OCI-M1 (cell line): ENCODE results near the gene ASF1B.

ENCODE experiments used
- DNase-seq: peaks from one replicate; lab custom pipeline; 2025; lab: John Stamatoyannopoulos, UW

The ASF1B gene

DNA sequence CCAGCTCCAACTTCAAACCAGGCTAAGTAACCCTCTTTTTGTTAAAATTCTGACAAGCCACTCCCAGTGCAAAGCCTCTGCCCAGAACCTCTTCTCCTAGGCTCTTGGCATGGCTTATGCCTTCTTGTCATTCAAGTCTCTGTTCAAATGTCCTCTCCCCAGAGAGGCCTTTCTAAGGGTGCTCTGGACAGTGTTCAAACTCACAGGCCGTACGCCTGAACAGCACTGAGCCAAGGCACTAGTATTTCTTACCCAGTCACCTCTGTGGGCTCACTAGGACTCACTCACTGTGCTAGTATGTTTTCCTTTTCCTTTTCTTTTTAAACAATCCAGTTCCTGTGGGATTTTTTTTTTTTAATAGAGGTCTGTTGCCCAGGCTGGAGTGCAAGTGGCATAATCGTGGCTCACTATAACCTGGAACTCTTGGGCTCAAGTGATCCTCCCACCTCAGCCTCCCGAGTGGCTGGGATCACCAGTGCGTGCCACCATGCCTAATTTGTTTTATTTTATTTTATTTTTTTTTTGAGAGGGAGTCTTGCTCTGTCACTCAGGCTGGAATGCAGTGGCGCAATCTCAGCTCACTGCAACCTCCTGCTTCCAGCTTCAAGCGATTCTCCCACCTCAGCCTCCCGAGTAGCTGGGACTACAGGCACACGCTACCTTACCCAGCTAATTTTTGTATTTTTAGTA lies 2.3 kb upstream of the ASF1B start:
- DNase-seq, result no peak

DNA sequence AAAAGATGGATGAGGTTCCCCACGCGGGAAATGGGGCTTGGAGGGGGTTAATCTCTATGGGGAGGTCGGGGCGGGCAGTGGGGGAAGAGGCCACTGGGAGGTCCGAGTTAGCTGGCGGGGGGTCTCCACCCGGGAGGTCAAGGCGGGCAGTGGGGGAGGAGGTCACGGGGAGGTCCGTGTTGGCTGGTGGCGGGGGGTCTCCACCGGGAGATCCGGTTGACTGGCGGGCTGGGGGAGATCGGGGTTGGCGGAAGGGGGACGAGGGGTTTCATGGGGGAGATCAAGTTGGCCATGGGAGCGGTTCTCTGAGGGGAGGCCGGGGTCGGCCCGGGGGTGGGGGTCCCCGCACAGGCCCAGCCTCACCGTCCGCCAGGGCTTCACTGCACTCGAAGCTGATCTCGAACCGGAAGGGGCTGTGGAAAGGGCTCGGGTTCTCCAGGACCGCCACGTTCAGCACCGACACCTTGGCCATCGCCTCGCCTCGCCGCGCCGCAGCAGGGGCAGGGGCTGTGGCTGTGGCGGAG lies 342 bp downstream of the ASF1B start:
- no peak for DNase-seq

DNA sequence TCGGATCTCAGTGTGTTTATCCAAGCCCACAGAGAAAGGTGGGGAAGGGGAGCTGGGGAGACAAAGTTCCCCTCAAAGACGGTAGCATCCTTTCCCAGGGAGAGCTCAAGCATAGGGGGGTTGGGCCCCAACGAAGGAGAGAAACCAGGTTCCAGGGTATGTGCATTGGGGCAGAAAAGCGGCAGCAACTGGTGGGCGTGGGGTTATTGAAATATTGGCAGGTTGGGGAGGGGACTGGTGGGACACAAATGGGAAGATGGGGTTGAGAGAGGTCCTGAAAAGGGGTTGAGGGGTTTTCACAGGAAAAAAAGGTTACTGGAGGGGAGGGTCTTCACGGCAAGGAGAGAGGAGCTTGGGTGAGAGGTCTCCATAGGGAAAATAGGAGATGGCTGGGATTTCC lies 1.0 kb downstream of the ASF1B start:
- DNase-seq, result no peak

DNA sequence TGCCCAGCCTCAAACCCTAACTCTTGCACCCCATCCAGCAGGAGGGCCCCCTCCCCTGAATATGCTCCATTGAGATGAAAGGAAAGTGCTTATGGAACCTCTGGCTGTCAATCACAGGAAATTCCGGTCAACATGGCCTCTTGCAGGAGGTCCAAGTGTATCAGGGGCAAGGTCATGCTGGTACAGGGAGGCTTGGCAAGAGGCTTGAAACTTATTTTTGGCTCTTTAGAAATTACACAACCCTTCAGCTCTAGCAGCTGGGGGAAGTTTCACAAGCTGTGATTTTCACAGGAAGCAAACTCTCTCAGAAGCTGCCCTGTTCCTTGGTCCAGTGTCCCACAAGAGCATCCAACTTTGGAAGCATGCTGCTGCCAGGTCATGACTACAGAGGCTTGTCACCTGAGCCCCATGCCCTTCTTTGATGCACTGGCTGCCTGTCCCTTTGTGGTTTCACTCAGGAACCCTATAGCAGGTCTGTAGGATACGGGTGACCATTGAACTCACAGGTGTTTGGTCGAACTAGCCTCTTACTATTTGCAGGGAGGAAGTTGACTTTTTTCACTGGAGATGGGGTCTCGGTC lies 8.4 kb downstream of the ASF1B start:
- no peak for DNase-seq

DNA sequence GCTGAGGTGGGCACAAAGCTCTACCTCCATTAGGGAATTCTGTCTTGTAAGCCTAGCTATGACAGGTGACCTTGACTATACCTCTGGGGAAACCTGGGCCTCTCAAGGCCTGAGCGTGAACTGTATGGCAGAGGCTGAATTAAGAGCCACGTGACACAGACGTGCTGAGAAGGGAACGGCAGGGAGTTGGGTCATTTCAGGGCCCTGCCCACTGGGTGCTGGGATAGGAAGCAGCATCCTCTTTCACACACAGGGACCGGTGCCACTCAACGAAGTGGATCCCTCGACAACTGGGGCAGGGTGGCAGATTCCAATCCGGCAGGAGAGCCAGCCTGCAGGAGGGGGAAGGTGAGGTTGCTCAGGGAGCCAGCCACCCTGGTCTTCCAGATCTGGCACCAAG lies 9.2 kb downstream of the ASF1B start:
- no peak for DNase-seq

DNA sequence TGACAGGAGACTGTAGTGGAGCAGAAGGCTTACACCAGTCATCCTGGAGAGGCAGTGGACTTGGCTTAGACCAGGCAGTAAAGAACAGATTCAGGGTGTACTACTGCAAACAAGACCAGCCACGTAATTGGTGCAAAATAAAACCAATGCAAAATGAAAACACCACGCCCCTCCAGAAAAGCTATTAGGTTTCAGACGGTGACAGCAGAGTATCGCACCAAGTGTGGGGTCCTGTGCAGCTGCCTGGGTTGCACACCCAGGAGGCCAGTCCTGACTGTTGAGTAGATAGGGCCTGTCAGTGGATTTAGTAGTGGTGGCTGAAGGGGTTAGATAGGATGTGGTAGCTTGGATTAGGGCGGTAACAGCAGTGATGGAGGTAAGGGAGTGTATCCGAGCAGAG lies 13.5 kb downstream of the ASF1B start:
- DNase-seq, result no peak

DNA sequence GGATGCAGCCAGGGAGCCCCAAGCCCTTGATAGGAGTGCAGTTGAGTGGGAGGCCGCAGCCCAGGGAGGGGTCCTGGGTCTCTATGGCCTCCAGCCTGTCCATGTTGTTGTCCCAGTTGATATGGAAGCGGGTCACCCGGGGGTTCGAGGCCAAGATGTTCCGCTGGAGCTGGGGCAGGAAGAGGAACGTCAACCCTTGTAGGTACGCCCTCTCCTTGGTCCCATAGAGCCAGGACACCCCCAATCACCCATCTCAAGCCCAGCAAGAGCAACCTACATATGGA lies 15.9 kb downstream of the ASF1B start:
- DNase-seq, result no peak

DNA sequence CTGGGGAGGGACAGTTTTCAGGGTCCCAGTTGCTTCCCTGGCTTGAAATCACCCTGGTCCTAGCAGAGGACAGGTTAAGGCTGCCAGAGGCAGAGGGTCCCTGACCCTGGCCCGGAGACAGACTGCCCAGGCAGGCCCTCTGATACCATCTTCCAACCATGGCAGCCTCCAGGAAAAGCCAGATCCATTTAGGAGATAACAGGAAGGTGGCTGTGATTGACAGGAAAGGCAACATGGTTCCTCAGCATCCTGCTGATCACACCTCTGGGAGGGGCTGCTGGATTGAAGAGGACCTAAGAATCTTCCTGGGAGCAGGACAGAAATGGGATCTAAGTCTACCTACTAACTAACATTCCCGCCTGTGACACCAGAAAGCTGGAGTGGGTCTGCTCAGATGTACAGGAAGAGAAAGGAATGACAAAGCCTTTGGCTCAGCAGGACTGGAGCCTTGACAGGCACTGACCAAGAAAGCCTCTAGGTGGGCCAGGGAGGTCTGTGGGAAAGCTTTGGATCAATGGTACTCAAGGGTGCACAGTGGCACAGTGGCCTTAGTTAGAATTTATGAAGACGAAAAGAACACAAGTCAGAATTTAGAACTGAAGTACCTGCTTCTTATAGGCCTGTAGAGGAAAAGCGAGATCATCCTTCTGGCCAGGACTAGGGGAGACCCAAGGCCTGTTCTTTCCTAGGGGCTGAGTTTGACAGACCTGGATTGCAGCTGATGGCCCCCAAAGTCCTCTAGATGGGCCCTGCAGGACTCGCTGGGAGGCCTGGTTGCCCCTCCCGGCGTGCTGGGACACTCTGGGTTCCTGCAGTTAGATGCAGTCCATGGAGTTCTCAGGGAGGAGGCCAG lies 16.5 kb downstream of the ASF1B start:
- no peak for DNase-seq

DNA sequence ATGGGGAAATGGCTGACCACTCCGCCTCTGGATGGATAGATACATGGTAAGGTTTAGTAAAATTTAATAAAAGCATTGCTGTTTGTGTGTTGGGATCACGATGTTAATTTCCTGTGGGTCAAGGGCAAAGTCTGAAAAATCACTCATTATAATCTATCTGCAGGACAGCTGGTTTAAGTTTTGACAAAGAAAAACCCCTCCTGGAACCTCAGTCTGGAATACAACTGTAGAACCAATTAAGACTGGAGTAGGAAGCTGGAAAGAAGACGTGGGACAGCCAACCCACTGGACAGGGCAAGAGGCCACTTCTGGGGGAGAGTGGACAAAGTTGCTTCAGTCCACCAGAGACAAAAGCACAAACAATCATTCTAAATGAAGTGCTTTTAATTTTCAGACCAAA lies 17.2 kb downstream of the ASF1B start:
- no peak for DNase-seq

DNA sequence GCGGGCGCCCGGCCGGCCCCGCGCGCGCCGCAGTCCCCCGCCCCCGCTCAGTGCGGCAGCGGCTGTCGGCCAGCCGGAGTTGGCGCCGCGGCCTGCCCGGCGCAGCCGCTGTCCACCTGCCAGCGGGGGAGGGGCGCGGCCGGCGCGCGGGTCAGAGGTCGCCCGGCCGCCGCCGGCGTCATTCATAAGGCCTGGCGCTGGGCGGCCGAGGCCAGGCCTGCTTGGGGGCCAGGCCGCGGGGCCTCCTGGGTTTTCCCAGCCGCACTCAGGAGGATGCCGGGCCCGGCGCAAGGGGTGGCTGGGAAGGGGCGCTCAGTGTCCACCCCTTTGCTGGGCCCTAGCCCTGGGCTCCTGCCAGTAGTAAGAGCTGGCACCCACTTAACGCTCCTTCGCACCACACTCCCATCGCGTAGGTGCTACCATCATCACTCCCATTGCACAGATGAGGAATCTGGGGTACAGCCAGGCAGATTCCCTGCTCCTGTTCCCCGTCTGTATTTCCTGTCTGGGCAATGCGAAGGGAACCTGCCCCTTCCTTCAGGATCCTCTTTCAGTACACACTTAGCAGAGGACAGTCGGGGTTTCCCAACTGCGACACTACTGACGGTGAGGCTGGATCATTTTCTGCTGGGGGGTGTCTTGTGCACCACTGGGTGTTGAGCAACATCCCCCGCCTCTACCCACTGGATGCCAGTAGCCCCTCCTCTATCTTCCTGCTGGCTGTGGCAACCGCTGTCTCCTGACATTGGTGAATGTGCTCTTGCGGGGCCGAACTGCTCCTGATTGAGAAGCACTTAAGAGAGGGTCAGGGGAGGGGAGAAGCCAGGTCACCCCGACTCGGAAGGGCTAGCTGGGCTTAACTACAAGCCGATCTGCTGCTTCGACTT lies 18.0 kb downstream of the ASF1B start:
- peak; percentile 99 for DNase-seq

DNA sequence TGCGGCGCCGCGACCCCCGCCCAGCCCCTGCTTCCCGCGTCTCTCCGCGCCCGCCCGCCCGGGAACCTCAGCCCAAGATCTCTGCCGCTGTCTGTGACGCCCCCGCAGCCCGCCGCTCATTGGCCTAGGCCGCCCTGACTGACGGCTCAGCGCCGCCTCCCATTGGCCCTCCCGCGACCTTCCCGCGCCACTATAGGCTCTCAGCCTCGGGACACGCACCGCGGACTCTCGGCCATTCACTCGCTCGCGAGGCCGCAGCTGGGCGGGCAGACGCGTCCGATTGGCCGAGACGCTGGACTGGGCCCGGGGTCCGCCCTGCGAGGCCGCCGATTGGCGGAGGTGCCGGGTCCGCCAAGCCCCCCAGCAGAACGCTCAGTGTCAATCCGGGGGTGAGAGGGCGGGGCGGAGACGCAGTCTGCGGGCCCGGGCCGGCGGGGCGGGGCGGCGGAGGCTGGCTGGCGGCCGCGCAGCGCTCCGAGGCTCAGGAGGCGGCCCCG lies 18.7 kb downstream of the ASF1B start, which contains the start of gene PRKACA:
PRKACA (minus strand) TSS at position 95 of the 497 bp plus-strand sequence. CDS start 215 bp downstream, outside the sequence.
- peak; percentile 100 for DNase-seq

DNA sequence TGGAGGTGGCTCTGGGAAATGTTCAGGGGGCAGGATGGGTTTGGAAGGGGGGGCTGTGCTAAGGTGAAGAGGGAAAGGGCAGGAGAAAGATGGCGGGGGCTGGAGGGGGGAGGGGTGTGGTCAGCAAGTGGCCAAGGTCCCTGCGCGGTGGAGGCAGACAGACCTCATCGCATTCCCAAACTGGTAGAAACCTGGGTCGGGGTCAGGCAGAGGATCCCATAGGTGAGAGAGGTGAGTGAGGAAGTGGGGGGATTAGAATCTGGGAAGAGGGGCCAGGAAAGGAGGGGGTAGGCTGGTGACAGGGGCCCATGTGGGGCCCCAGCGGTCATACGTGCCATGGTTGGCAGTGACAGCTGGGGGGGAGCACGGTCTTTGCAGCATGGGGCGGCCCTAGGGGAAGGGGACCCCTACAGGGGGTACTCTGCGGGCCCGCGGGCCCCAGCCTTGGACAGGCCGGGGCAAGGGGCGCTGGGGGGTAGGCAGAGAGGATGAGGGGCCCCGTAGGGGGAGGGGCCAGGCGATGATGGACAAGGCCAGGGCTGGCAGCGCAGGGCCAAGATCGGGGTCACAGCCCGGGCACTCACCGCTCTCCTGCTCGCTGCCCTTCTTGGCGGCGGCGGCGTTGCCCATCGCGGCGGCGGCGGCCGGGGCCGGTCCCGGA lies 19.3 kb downstream of the ASF1B start:
- DNase-seq, result no peak

DNA sequence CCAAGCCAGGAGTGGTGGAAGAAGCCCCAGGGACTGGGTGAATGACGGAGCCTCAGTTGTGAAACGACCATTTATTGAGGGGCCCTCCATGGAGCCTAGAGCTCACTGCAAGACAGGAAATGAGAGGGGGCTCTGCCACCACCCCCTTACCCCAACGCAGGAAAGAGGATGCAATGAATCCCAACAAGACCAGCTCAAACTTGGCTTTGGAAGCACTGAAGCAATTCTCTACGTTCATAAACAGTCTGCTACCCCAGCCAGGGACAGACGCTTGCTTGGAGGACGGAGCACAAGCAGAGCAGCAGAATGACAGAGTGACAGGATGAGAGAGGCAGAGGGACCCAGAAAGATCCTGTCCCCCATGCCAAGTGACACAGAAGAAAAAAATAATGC lies 19.9 kb downstream of the ASF1B start:
- no peak for DNase-seq

DNA sequence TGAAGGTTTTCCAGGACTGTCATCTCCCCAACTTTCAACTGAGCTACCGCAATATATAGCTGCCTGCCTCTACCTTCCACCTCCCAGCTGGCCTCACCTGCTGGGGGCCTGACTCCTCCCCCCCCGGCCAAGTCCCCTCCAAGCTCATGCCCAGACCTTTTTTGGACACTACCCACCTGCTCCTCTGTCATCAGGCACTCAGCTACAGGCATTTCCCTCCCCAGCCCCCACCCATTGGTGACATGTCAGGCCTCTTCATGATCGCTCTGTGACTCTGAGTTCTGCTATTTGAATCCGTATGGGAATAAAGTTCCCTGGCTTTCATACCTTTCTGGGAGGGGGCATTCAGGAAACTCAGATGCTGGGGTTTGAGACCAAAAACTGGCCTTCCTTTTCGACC lies 20.6 kb downstream of the ASF1B start:
- DNase-seq, result no peak

DNA sequence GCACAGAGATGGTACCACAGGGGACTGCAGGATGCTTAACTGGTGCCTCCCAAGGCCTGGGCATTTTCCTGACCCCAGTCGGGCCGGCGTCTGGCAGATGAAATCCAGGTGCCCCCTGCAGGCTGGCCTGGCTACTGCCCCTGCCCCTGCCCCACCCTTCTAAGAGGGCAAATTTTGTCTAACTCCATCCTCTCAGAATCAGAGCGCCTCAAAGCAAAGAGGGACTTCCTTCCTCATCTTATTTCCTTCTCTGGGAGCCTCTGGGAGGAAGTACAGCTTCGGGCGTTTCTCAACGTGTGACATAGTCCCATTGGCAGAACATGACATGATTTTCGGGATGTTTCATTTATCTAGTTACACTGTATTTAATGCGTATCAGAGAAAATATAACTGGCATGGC lies 21.5 kb downstream of the ASF1B start:
- DNase-seq, result peak; percentile 93

DNA sequence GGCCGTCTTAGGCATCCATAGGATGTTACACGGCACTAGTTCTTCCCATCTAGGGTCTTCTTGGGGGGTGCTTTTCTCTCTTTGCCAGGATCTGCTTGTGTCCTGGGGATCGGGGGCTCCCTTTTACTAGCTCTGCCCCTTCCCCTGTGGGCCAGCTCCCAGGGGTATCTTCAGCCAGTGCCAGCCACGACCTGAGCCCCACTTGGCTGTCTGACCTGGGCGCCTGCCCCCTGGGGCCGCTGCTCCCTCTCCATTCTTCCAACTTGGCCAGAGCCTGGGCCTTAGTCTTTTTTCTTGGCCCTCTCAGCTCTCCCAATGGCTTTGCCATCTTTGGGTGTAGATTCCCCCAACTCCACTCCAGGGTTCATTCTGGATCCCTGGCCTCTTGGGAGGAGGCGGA lies 21.9 kb downstream of the ASF1B start:
- DNase-seq, result no peak

DNA sequence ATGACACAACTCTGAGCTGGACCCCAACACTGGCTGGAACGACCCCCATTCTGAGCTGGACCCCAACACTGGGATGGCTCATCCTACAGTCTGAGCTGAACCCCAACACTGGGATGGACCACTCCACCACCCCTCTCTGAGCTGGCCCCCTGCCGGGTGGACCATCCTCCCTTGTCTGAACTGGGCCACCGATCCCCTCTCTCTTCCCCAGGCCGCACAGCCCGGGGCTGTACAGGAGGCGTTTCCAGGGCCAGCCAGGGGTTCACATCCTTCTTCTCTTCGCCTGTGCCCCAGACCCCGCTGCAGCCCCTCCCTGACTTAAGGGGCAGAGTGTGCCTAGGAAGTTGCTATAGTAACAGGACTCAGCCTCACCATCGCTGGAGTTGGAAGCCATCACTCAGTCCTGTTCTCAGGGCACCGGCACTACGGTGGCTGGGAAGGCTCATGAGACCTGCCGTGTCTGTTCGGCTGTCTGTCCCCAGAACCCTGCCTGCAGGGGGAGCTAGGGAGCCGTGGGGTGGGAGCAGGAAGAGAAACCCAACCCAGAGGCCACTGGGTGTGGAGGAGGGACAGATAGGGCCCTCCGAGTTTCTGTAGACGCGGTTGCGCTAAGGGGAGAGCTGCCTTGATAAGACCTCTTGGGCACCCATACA lies 22.5 kb downstream of the ASF1B start:
- DNase-seq, result peak; percentile 97

DNA sequence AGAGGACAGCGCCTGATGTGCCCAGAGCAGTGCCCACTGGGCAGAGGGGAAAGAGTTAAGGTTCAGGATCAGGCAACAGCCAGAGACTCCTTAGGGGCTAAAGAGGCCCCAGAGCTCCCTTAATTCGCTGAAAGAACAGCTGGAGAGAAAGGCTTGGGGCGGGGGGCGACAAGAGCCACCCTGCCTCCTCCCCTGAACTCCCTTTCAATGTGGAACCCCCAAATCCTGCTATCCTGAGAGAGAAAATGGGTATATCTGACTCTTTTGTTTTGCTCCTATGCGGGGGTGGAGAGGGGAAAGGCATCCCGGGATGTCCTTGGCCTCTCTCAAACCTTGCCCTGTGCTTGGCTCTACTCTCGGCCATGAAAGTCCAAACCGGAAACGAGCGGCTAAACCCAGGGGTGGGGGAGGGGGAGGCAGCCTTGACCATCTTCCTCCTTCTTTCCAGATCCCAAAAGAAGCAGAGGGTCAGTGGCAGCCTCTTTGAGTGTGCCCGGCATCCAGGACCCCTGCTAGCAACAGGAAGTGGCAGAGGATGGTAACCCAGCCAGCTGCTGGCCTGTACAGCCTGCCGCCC lies 23.5 kb downstream of the ASF1B start:
- no peak for DNase-seq

DNA sequence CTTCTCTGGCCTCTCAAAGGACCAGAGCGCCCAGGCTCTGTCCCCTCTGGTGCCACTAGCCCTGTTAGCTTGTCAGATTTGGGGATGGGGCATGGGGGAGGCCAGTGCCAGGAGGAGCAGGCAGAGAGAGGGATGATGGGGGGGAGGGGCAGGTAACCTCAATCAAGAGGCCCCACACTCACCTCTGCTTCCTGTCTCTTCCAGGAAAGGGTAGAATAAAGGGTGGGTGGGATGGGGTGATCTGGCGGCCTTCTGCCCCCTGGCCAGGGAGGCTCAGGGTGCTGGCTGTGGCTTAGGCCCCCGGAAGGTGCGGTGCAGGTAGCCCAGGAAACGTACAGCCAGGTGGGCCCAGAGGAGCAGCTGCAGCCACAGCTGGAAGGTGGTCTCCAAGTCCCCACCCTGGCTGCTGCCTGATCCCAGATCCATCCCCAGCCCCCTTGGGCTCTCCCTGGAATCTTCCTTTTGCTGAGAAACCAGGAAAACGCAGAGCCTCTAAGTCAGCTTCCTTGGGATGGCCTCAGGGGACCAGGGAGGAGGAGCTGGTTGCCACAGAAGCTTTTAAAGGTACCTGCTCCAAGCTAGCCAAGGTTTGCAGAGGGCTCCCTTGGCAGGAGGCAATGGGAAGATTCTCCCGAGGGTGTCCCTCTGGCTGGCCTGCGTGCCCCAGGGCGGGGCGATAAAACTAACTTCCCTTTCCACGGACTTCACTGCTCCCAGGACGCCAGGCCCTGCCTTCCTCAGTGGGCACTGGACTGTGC lies 24.2 kb downstream of the ASF1B start:
- DNase-seq, result no peak

DNA sequence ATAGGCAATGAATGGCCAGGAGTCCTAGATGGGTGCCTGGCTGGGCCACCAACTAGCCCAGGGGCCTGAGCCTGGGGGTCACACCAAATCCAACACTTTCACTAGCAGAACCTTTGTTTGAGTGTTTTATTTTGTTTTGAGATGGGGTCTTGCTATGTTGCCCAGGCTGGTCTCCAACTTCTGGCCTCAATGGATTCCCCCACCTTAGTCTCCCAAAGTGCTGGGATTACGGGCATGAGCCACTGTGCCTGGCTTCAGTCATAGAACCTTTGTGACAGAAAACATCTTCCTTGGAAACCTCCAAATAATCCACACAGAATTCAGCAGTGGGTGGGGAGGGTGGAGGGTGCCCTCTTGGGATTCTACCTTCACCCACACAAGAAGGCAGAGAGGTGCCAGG lies 24.9 kb downstream of the ASF1B start:
- DNase-seq, result no peak
